Measurements from ENCODE around the gene TFAP2B.

GRCh38 chr6:50836231-50836630 lies 17.6 kb downstream of the TFAP2B start:
- TF ChIP-seq ZNF274 (IDR thresholded peaks at IDR 0.05; ENCODE audit: low read depth, low read length) (no peak), SUZ12 (IDR thresholded peaks at IDR 0.05; ENCODE audit: extremely low read depth, insufficient read depth, insufficient read length) (no peak)

Data from NT2/D1 (cell line).